B cell (primary cell): Measurements from ENCODE around the gene MICOS13. TPM values are rescaled to one million over a fixed set of nuclear protein-coding genes. Genes with fewer than 3 reads are reported as not detected.

Source experiments
- ATAC-seq: fragments of 200-7000 bp; cut with Tn5 transposase; one replicate; pipeline ENCODE4 v1.10.0; 2021; ENCODE audit warnings: low read depth, mild to moderate bottlenecking, moderate number of reproducible peaks, moderate library complexity
- CTCF ChIA-PET: fragments of 350-600 bp; sonication (Branson Sonifier 250); formaldehyde crosslinking; loops from one replicate; lab custom pipeline; 2021; ENCODE audit warnings: antibody characterized with exemption, inconsistent platforms; lab: Charles Lee
- POLR2A ChIA-PET: fragments of 350-600 bp; sonication (Branson Sonifier 250); formaldehyde crosslinking; loops from one replicate; lab custom pipeline; 2021; ENCODE audit warnings: antibody characterized with exemption; lab: Charles Lee
- DNase-seq: peaks from one replicate; pipeline ENCODE4 v3.0.0; 2013
- H2AFZ ChIP-seq: 2 replicates; pipeline ENCODE4 v1.6.1; 2012; ENCODE audit warnings: mild to moderate bottlenecking, low read depth, low read length; ENCODE audit not compliant: insufficient read depth, poor library complexity, severe bottlenecking
- H3K27ac ChIP-seq, 2 donors: 1 replicate in 1 of 2; 2 replicates in 1 of 2; pipeline ENCODE4 v1.5.1; 2012 to 2013; ENCODE audit warnings: low read length in 2 of 2, mild to moderate bottlenecking in 2 of 2, moderate library complexity in 1 of 2
- H3K27me3 ChIP-seq, 4 experiments: fragments of 200-600 bp in 1 of 4; sonication (generic) in 1 of 4; replicated peaks in 1 of 4; 1 replicate in 2 of 4; 2 replicates in 2 of 4; pipeline versions ENCODE4 v1.6.1 to v1.7.0; 2013 to 2016; ENCODE audit warnings: low read length in 3 of 4, mild to moderate bottlenecking in 2 of 4, mixed read lengths in 1 of 4, moderate library complexity in 1 of 4; ENCODE audit not compliant: insufficient read depth in 4 of 4, control insufficient read depth in 3 of 4; ENCODE audit errors: control extremely low read depth in 1 of 4
- H3K36me3 ChIP-seq, 2 experiments: replicated peaks in 1 of 2; 1 replicate in 1 of 2; 2 replicates in 1 of 2; pipeline versions ENCODE4 v1.6.1 to v1.7.1; 2013; ENCODE audit warnings: low read length in 1 of 2; ENCODE audit not compliant: insufficient read depth in 2 of 2, control insufficient read depth in 1 of 2; ENCODE audit errors: control extremely low read depth in 1 of 2, extremely low read depth in 1 of 2
- H3K4me1 ChIP-seq, 2 donors: fragments of 200-600 bp in 1 of 2; sonication (generic) in 1 of 2; 1 replicate in 1 of 2; 2 replicates in 1 of 2; pipeline versions ENCODE4 v1.5.1 to v1.6.1; 2013 to 2017; ENCODE audit warnings: low read length in 2 of 2; ENCODE audit not compliant: control insufficient read depth in 2 of 2, insufficient read depth in 2 of 2
- H3K4me2 ChIP-seq: replicated peaks from 2 replicates; pipeline ENCODE3; 2012; ENCODE audit warnings: mild to moderate bottlenecking, low read depth, low read length; ENCODE audit not compliant: poor library complexity, severe bottlenecking
- H3K4me3 ChIP-seq, 5 experiments: fragments of 200-600 bp in 1 of 5; sonication (generic) in 1 of 5; 1 replicate in 3 of 5; 2 replicates in 2 of 5; pipeline versions ENCODE4 v1.5.1 to v1.7.0; 2011 to 2016; ENCODE audit warnings: low read length in 4 of 5, mild to moderate bottlenecking in 4 of 5, low read depth in 2 of 5, control low read depth in 1 of 5, moderate library complexity in 1 of 5; ENCODE audit not compliant: insufficient read depth in 1 of 5; ENCODE audit errors: control extremely low read depth in 1 of 5, extremely low read depth in 1 of 5
- H3K79me2 ChIP-seq: fragments of 200-600 bp; sonication (generic); one replicate; pipeline ENCODE4 v1.6.0; 2016; ENCODE audit warnings: low read length; ENCODE audit not compliant: control insufficient read depth, insufficient read depth
- H3K9ac ChIP-seq: fragments of 200-600 bp; sonication (generic); 2 replicates; pipeline ENCODE4 v1.6.1; 2017; ENCODE audit warnings: mild to moderate bottlenecking, low read length, moderate library complexity
- H3K9me3 ChIP-seq, 3 donors: one replicate each; pipeline versions ENCODE4 v1.6.1 to v1.7.1; 2013; ENCODE audit warnings: low read length in 2 of 3; ENCODE audit not compliant: control insufficient read depth in 2 of 3, insufficient read depth in 1 of 3; ENCODE audit errors: control extremely low read depth in 1 of 3
- H4K20me1 ChIP-seq: 2 replicates; pipeline ENCODE4 v1.6.0; 2012; ENCODE audit warnings: mild to moderate bottlenecking, low read length; ENCODE audit not compliant: insufficient read depth, control insufficient read depth, poor library complexity, severe bottlenecking
- H3K27ac Mint-ChIP-seq: one replicate; pipeline ENCODE4 v1.8.0; 2021; ENCODE audit warnings: mixed read lengths
- H3K27me3 Mint-ChIP-seq: one replicate; pipeline ENCODE4 v1.8.0; 2021; ENCODE audit warnings: mixed read lengths
- H3K4me1 Mint-ChIP-seq: one replicate; pipeline ENCODE4 v1.8.0; 2021; ENCODE audit warnings: mixed read lengths
- H3K4me3 Mint-ChIP-seq: one replicate; pipeline ENCODE4 v1.8.0; 2021; ENCODE audit warnings: mixed read lengths
- H3K9me3 Mint-ChIP-seq: one replicate; pipeline ENCODE4 v1.8.0; 2022; ENCODE audit warnings: mixed read lengths; ENCODE audit not compliant: insufficient read depth
- CTCF ChIP-seq: fragments of 200-600 bp; IDR thresholded peaks from one replicate; pipeline ENCODE4 v1.8.0; 2022; ENCODE audit warnings: antibody characterized with exemption, mild to moderate bottlenecking
- EZH2 ChIP-seq: IDR thresholded peaks from 2 replicates; pipeline ENCODE4 v1.6.1; 2012; ENCODE audit warnings: borderline replicate concordance, low read depth, mild to moderate bottlenecking, moderate library complexity, low read length; ENCODE audit not compliant: insufficient read depth, poor library complexity, severe bottlenecking
- WGBS: methylation state at CpG from one replicate; pipeline ENCODE4 v1.1.5; 2013; ENCODE audit warnings: missing lambda C conversion rate; ENCODE audit not compliant: insufficient coverage; 5-methylcytosine and 5-hydroxymethylcytosine counted together
- intact Hi-C: fragments of 100-400 bp; cut with micrococcal nuclease; formaldehyde crosslinking; loops from one replicate; pipeline ENCODE4 v1.10.0; 2022
- polyA plus RNA-seq: library from polyadenylated mRNA; depleted of rRNA; stranded (reverse); fragments of >200 nt; gene quantifications from 2 replicates; pipeline ENCODE4 v1.2.3, GENCODE V29; 2012
- total RNA-seq, 2 donors: library from RNA; stranded (reverse); fragments of 120-200 nt in 1 of 2; gene quantifications; 1 replicate in 1 of 2; 2 replicates in 1 of 2; pipeline versions ENCODE4 v1.2.3 to v1.2.4, GENCODE V29; 2013 to 2022

The MICOS13 gene
- total and polyA plus RNA-seq, 2 donors (not counting 1 experiment from before 2014, with no cell fraction given), result 30.8 to 41.9 TPM

- H3K4me3 ChIP-seq, result no peak overlapping the region
- no peak overlapping the region for H3K9ac ChIP-seq
- Mint-ChIP-seq H3K27ac (no peak overlapping the region), H3K4me3 (no peak overlapping the region), H3K27me3 (no peaks in the 10 kb centered on the region), H3K9me3 (no peaks in the 10 kb centered on the region), H3K4me1 (no peaks in the 10 kb centered on the region)
- peaks cover 0 to 14% of the 10 kb centered on the region in 2 experiments for H3K36me3 ChIP-seq
- ChIA-PET POLR2A (no interaction called here), CTCF (no interaction called here)
- 95% methylated on average over 8 of the region's 13 CpGs for WGBS
- H2AFZ ChIP-seq, result no peak overlapping the region
- peaks cover 0 to 1% (median 0%) of the 10 kb centered on the region in 3 donors for H3K9me3 ChIP-seq
- no peak overlapping the region for H3K4me2 ChIP-seq
- intact Hi-C loops, result no loop called here
- TF ChIP-seq EZH2 (no peak), CTCF (no peak)
- DNase-seq (no peak), ATAC-seq (no peak)
- no peaks in the 10 kb centered on the region for H3K27me3 ChIP-seq
- no peaks in the 10 kb centered on the region for H3K79me2 ChIP-seq
- H3K4me1 ChIP-seq, result no peaks in the 10 kb centered on the region
- no peaks in the 10 kb centered on the region for H4K20me1 ChIP-seq
- no peak overlapping the region for H3K27ac ChIP-seq
Observed at GRCh38 chr19:5672708-5673459, 7.4 kb downstream of the MICOS13 start.

- H3K79me2 ChIP-seq, result no peaks in the 10 kb centered on the region
- no peaks in the 10 kb centered on the region for H3K4me1 ChIP-seq
- H3K4me3 Mint-ChIP-seq, result no peak overlapping the region
- H3K36me3 ChIP-seq, result peaks cover 0 to 27% of the 10 kb centered on the region in 2 experiments
- no peaks in the 10 kb centered on the region for H3K4me1 Mint-ChIP-seq
- DNase-seq, result no peak
- CTCF ChIA-PET, result no interaction called here
- WGBS, result 100% methylated on average over 6 of the region's 7 CpGs
- intact Hi-C loops, result no loop called here
- POLR2A ChIA-PET, result interaction anchor here (0.6 kb wide), 1 partner anchor 59 kb away, joined by 7 read pairs; no protein-coding TSS in a partner anchor
- no peak overlapping the region for H3K4me3 ChIP-seq
- H3K27me3 ChIP-seq, result no peaks in the 10 kb centered on the region
- peak overlapping the region; percentile 26 for H3K27ac Mint-ChIP-seq
- H3K4me2 ChIP-seq, result no peak overlapping the region
- no peak overlapping the region for H2AFZ ChIP-seq
- no peaks in the 10 kb centered on the region for H3K27me3 Mint-ChIP-seq
- no peak overlapping the region for H3K9ac ChIP-seq
- no peak for ATAC-seq
- no peaks in the 10 kb centered on the region for H3K9me3 Mint-ChIP-seq
- H4K20me1 ChIP-seq, result peaks cover 11% of the 10 kb centered on the region
- TF ChIP-seq CTCF (no peak), EZH2 (no peak)
- H3K9me3 ChIP-seq, result peaks cover 0 to 3% (median 0%) of the 10 kb centered on the region in 3 donors
- no peak overlapping the region for H3K27ac ChIP-seq
Observed at GRCh38 chr19:5671600-5671999, 8.7 kb downstream of the MICOS13 start.
